Mesenchymal stem cell (in vitro differentiated cells and primary cell): ENCODE data around the gene GREM1. TPM values are rescaled to one million over a fixed set of nuclear protein-coding genes. Genes with fewer than 3 reads are reported as not detected.

Experiments used
- DNase-seq: peaks from one replicate; pipeline ENCODE4 v3.0.0-alpha.2; 2013
- H2AFZ ChIP-seq: one replicate; pipeline ENCODE4 v1.6.1; 2013; ENCODE audit warnings: low read depth, mild to moderate bottlenecking, control low read depth, inconsistent platforms, low read length, moderate library complexity
- H2AK5ac ChIP-seq: 2 replicates; pipeline ENCODE4 v1.6.1; 2013; ENCODE audit warnings: low read length, moderate library complexity, mild to moderate bottlenecking, inconsistent platforms; ENCODE audit not compliant: severe bottlenecking
- H2BK120ac ChIP-seq: one replicate; pipeline ENCODE4 v1.6.1; 2013; ENCODE audit warnings: low read depth, mild to moderate bottlenecking, inconsistent platforms, low read length, moderate library complexity
- H2BK12ac ChIP-seq, 2 experiments: one replicate each; pipeline ENCODE4 v1.6.1; 2013; ENCODE audit warnings: inconsistent platforms in 2 of 2, low read length in 2 of 2, mild to moderate bottlenecking in 2 of 2, moderate library complexity in 2 of 2, control low read depth in 1 of 2
- H2BK15ac ChIP-seq: one replicate; pipeline ENCODE4 v1.6.1; 2013; ENCODE audit warnings: mild to moderate bottlenecking, low read depth, inconsistent platforms; ENCODE audit not compliant: poor library complexity, severe bottlenecking
- H2BK5ac ChIP-seq: 2 replicates; pipeline ENCODE4 v1.6.1; 2013; ENCODE audit warnings: low read depth, mild to moderate bottlenecking, low read length, control low read depth, inconsistent platforms; ENCODE audit not compliant: poor library complexity, severe bottlenecking
- H3K14ac ChIP-seq, 2 experiments: one replicate each; pipeline ENCODE4 v1.6.1; 2013; ENCODE audit warnings: inconsistent platforms in 2 of 2, low read length in 2 of 2, control low read depth in 1 of 2, mild to moderate bottlenecking in 1 of 2, moderate library complexity in 1 of 2
- H3K18ac ChIP-seq, 2 experiments: one replicate each; pipeline ENCODE4 v1.6.1; 2013; ENCODE audit warnings: inconsistent platforms in 2 of 2, low read length in 2 of 2, control low read depth in 1 of 2, low read depth in 1 of 2, mild to moderate bottlenecking in 1 of 2
- H3K23ac ChIP-seq, 2 experiments: one replicate each; pipeline ENCODE4 v1.6.1; 2013; ENCODE audit warnings: inconsistent platforms in 2 of 2, low read length in 2 of 2, mild to moderate bottlenecking in 2 of 2, moderate library complexity in 2 of 2, control low read depth in 1 of 2
- H3K27ac ChIP-seq: 2 replicates; pipeline ENCODE4 v1.5.1; 2013; ENCODE audit warnings: mild to moderate bottlenecking, moderate library complexity, low read length, control low read depth, inconsistent platforms; ENCODE audit not compliant: poor library complexity, severe bottlenecking
- H3K27me3 ChIP-seq, 2 experiments: 2 replicates each; pipeline versions ENCODE4 v1.6.1 to v1.7.0; 2013; ENCODE audit warnings: low read length in 2 of 2, mild to moderate bottlenecking in 2 of 2, moderate library complexity in 2 of 2, control low read depth in 1 of 2, inconsistent platforms in 1 of 2; ENCODE audit not compliant: control insufficient read depth in 1 of 2, insufficient read depth in 1 of 2
- H3K36me3 ChIP-seq, 2 experiments: 2 replicates each; pipeline versions ENCODE4 v1.6.1 to v1.7.0; 2013; ENCODE audit warnings: low read length in 2 of 2, control low read depth in 1 of 2, inconsistent platforms in 1 of 2, low read depth in 1 of 2, mild to moderate bottlenecking in 1 of 2; ENCODE audit not compliant: insufficient read depth in 2 of 2, control insufficient read depth in 1 of 2
- H3K4ac ChIP-seq, 2 experiments: one replicate each; pipeline ENCODE4 v1.6.1; 2013; ENCODE audit warnings: inconsistent platforms in 2 of 2, low read length in 2 of 2, mild to moderate bottlenecking in 2 of 2, moderate library complexity in 2 of 2, control low read depth in 1 of 2, low read depth in 1 of 2
- H3K4me1 ChIP-seq: 2 replicates; pipeline ENCODE4 v1.6.1; 2013; ENCODE audit warnings: low read depth, low read length, control low read depth; ENCODE audit not compliant: control insufficient read depth, insufficient read depth
- H3K4me2 ChIP-seq: 2 replicates; pipeline ENCODE4 v1.6.1; 2013; ENCODE audit warnings: low read length, mild to moderate bottlenecking, inconsistent platforms; ENCODE audit not compliant: poor library complexity, severe bottlenecking
- H3K4me3 ChIP-seq, 2 experiments: 2 replicates each; pipeline versions ENCODE4 v1.5.1 to v1.7.0; 2013; ENCODE audit warnings: low read length in 2 of 2, mild to moderate bottlenecking in 2 of 2, control low read depth in 1 of 2, low read depth in 1 of 2; ENCODE audit not compliant: insufficient read depth in 1 of 2
- H3K79me1 ChIP-seq: replicated peaks from 2 replicates; pipeline ENCODE4 v1.6.1; 2013; ENCODE audit warnings: mild to moderate bottlenecking, control low read depth, low read length, inconsistent platforms; ENCODE audit not compliant: poor library complexity, severe bottlenecking
- H3K9ac ChIP-seq: 2 replicates; pipeline ENCODE4 v1.7.0; 2013; ENCODE audit warnings: mild to moderate bottlenecking, low read length, moderate library complexity
- H3K9me3 ChIP-seq: 2 replicates; pipeline ENCODE4 v1.7.0; 2013; ENCODE audit warnings: mild to moderate bottlenecking, low read length; ENCODE audit not compliant: control insufficient read depth
- H4K8ac ChIP-seq: one replicate; pipeline ENCODE4 v1.6.1; 2013; ENCODE audit warnings: inconsistent platforms, mild to moderate bottlenecking, low read length, moderate library complexity
- H4K91ac ChIP-seq: one replicate; pipeline ENCODE4 v1.6.1; 2013; ENCODE audit warnings: mild to moderate bottlenecking, low read length, inconsistent platforms
- WGBS: methylation state at CpG from one replicate; pipeline ENCODE4 v1.1.7; 2013; ENCODE audit warnings: mixed read lengths; 5-methylcytosine and 5-hydroxymethylcytosine counted together
- polyA plus RNA-seq, 2 experiments: library from polyadenylated mRNA; stranded (reverse); fragments of 200-250 nt; gene quantifications; one replicate each; pipeline ENCODE4 v1.2.3, GENCODE V29; 2013

GREM1 gene
- polyA plus RNA-seq (2013, experiment 1 of 2) = 20.7 TPM
- polyA plus RNA-seq (2013, experiment 2 of 2) = 22.2 TPM

DNA sequence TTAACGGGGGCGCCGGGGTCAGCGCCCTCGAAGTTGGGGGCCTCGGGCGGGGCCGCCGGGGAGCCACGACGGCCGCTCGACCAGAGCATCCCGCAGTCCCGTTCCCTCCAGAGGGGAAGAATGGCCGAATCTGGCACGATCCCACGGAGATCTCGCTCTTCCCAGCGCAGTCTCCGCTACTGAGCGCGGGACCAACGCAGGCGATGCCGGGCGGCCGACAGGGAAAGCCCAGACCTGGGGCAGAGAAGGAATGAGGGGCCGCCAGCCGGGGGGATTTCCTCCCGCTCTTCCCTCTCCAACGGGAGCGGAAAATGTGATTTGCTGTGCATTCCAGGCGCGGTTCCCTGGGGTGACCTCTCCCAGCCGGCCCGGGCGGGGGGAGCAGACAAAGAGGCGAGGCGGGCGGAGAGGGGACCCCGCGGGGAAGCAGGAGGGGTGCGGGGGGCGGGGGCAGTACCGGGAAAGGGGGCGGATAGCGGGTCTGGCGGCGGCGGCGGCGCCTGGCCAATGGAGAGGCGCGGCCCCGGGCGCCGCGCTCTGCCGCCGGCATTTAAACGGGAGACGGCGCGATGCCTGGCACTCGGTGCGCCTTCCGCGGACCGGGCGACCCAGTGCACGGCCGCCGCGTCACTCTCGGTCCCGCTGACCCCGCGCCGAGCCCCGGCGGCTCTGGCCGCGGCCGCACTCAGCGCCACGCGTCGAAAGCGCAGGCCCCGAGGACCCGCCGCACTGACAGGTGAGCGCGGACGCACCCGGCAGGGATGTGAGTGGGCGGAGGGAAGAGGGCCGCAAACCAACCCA, at the start of gene GREM1:
Gene GREM1, plus strand, starts transcription at position 579 of the 801 bp plus-strand sequence. CDS start 12,687 bp downstream, outside the sequence.
- Histone ChIP-seq H3K79me1 (peaks cover 2% of the 10 kb centered on the region), H3K4me3 (peak within 1 kb of the TSS; percentile 84 to 85), H2BK15ac (peak within 1 kb of the TSS; percentile 90), H3K36me3 (no peaks in the 10 kb centered on the region), H3K14ac (peak within 1 kb of the TSS in 1 of 2 experiments; percentile 80), H3K27ac (peak within 1 kb of the TSS; percentile 56), H4K8ac (peak within 1 kb of the TSS; percentile 64), H2BK120ac (peak within 1 kb of the TSS; percentile 27), H3K4me2 (peak within 1 kb of the TSS; percentile 93), H4K91ac (peak within 1 kb of the TSS; percentile 59), H2BK12ac (peak within 1 kb of the TSS; percentile 21 to 90), H3K4me1 (peaks cover 21% of the 10 kb centered on the region), H2AFZ (peak within 1 kb of the TSS; percentile 46), H3K27me3 (peaks cover 0 to 39% of the 10 kb centered on the region in 2 experiments), H2AK5ac (no peak within 1 kb of the TSS), H3K4ac (peak within 1 kb of the TSS in 1 of 2 experiments; percentile 76), H2BK5ac (no peak within 1 kb of the TSS), H3K9me3 (no peaks in the 10 kb centered on the region), H3K18ac (peak within 1 kb of the TSS; percentile 87 to 89), H3K23ac (peak within 1 kb of the TSS in 1 of 2 experiments; percentile 83), H3K9ac (peak within 1 kb of the TSS; percentile 83)
- peak; percentile 73 for DNase-seq
- WGBS = 2% methylated on average over 56 of the region's 99 CpGs

DNA sequence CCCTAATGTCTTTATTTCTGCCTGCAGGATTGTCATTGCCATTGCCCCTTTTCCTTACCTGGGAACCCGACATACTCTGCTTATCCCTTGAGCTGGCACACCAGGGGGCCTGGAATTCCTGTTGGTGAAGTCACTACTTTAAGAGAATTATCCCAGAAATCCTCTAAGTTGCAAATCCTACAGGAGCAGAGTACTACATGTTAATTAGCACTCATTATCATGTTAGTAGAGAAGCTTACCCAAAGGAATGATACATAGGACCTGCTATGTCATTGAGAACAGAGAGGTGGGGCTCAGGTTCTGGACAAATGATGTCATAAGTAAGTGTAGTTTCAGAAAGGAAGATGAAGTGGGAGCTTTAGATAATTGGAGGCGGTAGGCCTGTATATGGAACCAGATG, 48.9 kb upstream of the GREM1 start:
- Histone ChIP-seq H3K4me3 (no peak overlapping the region), H3K4me1 (peaks cover 5% of the 10 kb centered on the region), H4K8ac (no peak overlapping the region), H2AK5ac (no peak overlapping the region), H2BK15ac (no peak overlapping the region), H3K14ac (no peak overlapping the region), H2BK5ac (no peak overlapping the region), H2AFZ (no peak overlapping the region), H3K27ac (no peak overlapping the region), H3K9ac (peak overlapping the region; percentile 87), H3K4me2 (no peak overlapping the region), H2BK12ac (no peak overlapping the region), H3K4ac (no peak overlapping the region), H3K36me3 (no peaks in the 10 kb centered on the region), H3K27me3 (no peaks in the 10 kb centered on the region), H3K18ac (no peak overlapping the region), H3K9me3 (no peaks in the 10 kb centered on the region), H4K91ac (no peak overlapping the region), H2BK120ac (no peak overlapping the region), H3K23ac (no peak overlapping the region), H3K79me1 (no peaks in the 10 kb centered on the region)
- 69% methylated on average over 2 of the region's 2 CpGs for WGBS
- DNase-seq = no peak

DNA sequence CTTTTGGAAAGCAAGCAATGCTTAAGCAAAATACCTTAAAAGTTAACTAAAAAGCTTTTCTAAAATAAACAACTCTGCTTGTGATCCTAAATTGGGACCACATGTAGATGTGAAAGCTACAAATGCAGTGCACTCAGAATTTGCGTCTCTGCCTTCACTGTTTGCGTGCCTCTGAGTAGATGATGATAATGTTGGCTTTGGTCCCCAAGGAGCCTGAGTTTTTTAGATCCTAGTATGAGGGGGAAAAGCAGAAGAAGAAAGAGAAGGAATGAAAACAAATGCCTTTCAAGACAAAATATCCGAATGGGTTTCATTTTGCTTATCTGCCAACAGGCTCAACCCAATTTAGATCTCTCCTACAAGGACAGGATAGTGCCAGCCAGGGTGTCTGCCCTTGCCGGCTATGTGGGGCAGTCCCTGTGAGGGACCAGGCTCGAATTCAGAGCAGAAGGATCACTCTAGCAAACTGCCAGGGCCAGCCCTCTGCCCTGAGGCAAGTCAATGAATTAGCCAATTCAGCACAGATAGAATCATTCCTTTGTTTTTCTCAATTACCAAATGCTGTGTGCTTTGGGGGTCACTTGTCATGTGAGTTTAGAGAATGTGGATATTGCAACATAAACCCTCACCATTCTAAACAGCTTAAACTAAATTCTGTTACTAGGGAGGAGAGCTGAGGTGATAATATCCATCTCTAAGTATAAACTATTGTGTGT, 47.8 kb upstream of the GREM1 start:
- Histone ChIP-seq H3K27ac (no peak overlapping the region), H3K14ac (no peak overlapping the region), H2BK5ac (no peak overlapping the region), H3K4me2 (no peak overlapping the region), H3K27me3 (no peaks in the 10 kb centered on the region), H2AFZ (peak overlapping the region; percentile 46), H4K91ac (no peak overlapping the region), H3K18ac (peak overlapping the region; percentile 47 to 55), H3K9me3 (no peaks in the 10 kb centered on the region), H3K23ac (peak overlapping the region in 1 of 2 experiments; percentile 34), H2BK120ac (no peak overlapping the region), H2BK12ac (peak overlapping the region in 1 of 2 experiments; percentile 39), H3K4ac (no peak overlapping the region), H2BK15ac (no peak overlapping the region), H3K4me3 (peak overlapping the region in 1 of 2 experiments; percentile 56), H3K4me1 (peaks cover 5% of the 10 kb centered on the region), H3K79me1 (no peaks in the 10 kb centered on the region), H4K8ac (no peak overlapping the region), H3K9ac (peak overlapping the region; percentile 87), H3K36me3 (no peaks in the 10 kb centered on the region), H2AK5ac (no peak overlapping the region)
- 57% methylated on average over 5 of the region's 5 CpGs for WGBS
- peak; percentile 24 for DNase-seq

DNA sequence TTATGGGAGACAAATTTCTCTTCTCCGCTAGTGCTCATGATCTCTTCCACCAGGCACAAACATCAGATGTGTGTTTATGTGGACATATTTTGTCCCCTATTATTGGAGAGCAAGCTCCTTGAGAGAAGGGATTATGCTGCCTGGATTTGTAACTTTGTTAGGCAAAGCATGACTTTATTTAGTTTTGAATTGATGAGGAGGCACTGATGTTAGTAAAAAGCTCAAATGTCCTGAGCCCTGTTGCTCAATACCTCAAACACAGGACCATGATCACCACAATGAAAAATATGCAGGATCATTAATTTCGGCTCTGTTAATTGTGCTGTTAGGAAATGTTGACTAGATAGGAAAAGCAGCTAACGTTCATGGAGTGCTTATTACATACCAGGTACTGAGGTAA, 47.2 kb upstream of the GREM1 start:
- Histone ChIP-seq H3K9me3 (no peaks in the 10 kb centered on the region), H4K91ac (no peak overlapping the region), H3K14ac (no peak overlapping the region), H3K36me3 (no peaks in the 10 kb centered on the region), H3K23ac (no peak overlapping the region), H3K4me2 (no peak overlapping the region), H3K4me1 (peaks cover 5% of the 10 kb centered on the region), H4K8ac (no peak overlapping the region), H3K27me3 (no peaks in the 10 kb centered on the region), H2AFZ (no peak overlapping the region), H2BK15ac (no peak overlapping the region), H3K27ac (no peak overlapping the region), H2BK12ac (peak overlapping the region in 1 of 2 experiments; percentile 34), H3K18ac (no peak overlapping the region), H3K4me3 (peak overlapping the region in 1 of 2 experiments; percentile 56), H2BK5ac (no peak overlapping the region), H2AK5ac (peak overlapping the region; percentile 31), H2BK120ac (no peak overlapping the region), H3K79me1 (no peaks in the 10 kb centered on the region), H3K4ac (no peak overlapping the region), H3K9ac (peak overlapping the region; percentile 87)
- 80% methylated on average over 1 of the region's 3 CpGs for WGBS
- DNase-seq = no peak
